SK-N-SH treated with all-trans-retinoic acid at 6 μM for 48 hours (cell line): ENCODE results near the gene OBSL1.

Experiments
- ARNTL ChIP-seq: fragments of 450-650 bp; formaldehyde crosslinking; IDR thresholded peaks from 2 replicates; pipeline ENCODE4 v1.5.0; 2020; ENCODE audit warnings: low read depth, mild to moderate bottlenecking, moderate library complexity, borderline replicate concordance
- POU6F1 ChIP-seq: fragments of 250-450 bp; sonication (Bioruptor Pico); IDR thresholded peaks from 2 replicates; pipeline ENCODE4 v1.8.0; 2021; ENCODE audit warnings: low read depth, mild to moderate bottlenecking, moderate library complexity, borderline replicate concordance

DNA sequence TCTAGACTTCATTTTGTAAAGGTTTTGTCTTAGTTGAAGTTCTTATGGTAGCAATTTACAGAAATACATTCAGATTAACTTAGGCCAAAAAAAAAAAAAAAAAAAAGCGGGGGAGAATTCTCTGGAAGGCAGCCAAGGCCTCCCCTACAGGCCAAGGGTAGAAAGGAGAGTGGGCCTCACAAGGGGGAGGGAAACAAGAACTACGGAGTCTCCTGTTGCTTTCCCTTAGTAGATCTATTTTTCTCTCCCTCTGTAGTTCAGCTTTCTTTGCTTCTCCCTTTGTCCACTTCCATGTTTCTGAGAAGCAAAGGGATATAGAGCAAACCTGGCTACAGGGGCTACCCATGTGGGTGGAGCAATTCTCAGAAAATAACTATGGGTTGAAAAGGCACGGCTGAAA is 23.9 kb upstream of the OBSL1 start:
- no peak for TF ChIP-seq ARNTL (CRISPR knock-in tag)
- TF ChIP-seq POU6F1, result no peak
